Activated CD8-positive, alpha-beta memory T cell treated with anti-CD3 and anti-CD28 coated beads, Interleukin-2, amount 50 U/mL, for 4 hours (primary cell): ENCODE measurements around the gene GNPTG.
A peak's percentile ranks its signal among the peaks of the same experiment; 100 is the strongest.

Source experiments
- DNase-seq: peaks from one replicate; pipeline ENCODE4 v3.0.0-alpha.2; 2020

Gene GNPTG

DNA sequence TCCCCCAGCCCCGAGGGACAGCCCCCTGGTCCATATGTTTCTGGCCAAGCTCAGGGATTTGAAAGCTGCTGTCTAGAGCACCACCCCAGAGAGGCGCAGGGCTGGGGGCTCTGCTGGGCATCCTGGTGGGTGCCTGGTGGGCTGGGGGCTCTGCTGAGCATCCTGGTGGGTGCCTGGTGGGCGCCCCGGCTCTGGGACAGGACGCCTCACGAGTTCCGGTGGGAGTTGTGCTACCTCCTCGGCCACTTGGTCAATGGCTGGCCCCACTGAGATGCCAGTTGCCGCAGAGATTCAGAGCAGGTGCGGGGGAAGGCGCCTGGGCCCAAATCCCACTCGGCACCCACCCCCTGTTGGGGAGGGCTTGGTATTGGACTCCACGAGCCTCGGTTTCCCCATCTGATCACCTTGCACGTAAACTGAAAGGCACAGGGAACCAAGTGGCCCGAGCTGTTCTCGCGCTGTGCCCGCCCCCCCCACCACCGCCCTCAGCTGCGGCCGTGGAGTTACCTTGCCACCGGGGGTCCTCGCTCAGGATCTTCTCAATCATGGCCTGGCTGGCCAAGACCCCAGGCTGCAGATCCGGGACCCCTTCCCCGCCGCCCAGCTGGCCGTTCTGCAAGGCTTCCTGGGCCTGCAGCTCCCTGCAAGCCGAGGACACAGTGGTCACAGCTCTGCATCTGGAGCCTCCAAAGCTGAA is 49.5 kb downstream of the GNPTG start:
- no peak for DNase-seq

DNA sequence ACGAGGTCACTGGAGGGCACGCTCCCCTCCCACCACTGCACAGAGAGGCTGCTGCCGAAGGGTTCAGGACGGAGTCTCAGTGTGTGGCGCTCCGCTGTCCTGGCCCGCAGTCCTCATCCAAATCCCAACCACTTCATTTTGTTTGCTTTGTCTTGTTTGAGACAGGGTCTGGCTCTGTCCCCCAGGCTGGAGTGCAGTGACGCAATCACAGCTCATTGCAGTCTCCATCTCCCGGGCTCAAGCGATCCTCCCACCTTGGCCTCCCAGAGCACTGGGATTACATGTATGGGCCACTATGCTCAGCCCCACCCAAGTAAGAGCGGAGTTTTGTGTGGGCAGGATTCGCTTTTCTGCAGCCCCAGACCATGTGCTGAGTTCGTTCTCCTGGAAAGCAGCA is 50.0 kb downstream of the GNPTG start:
- DNase-seq = no peak

DNA sequence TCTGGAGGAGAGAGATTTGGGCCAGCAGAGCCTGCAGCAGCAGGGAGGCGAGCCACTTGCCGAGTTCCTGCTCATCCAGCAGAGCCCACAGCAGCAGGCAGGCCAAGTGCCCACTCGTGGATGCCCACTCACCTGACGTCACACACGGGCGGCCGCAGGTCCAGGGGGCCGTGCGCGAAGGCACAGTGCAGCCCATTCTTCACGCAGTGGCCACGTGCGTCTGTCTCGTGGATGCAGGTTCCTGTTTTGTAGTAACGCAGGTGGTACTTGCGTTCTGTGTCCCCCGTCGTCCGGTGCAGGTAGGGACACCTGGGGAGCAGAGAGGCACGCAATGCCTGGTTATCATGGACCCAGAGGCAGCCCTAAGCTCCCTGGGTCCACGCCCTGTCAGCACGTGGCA is 51.3 kb downstream of the GNPTG start:
- no peak for DNase-seq

DNA sequence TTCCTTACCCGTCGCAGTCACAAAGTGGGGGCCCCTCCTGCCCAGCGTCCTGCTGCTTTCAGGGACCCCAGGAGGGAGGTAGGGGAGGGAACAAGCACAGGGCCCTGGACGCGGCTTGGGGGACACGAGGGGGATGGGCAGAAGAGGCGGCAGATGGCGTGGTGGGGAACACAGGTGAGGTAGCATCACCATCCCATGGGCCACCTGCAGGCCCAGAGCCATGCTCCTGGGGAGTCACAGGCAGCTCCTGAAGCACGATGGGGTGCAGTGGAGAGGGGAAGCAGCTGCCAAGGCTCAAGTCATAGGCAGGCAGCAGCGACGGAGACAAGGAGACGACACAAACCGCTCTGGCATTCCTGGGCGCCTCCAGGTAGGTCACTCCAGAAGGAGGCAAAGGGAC is 52.0 kb downstream of the GNPTG start:
- no peak for DNase-seq

DNA sequence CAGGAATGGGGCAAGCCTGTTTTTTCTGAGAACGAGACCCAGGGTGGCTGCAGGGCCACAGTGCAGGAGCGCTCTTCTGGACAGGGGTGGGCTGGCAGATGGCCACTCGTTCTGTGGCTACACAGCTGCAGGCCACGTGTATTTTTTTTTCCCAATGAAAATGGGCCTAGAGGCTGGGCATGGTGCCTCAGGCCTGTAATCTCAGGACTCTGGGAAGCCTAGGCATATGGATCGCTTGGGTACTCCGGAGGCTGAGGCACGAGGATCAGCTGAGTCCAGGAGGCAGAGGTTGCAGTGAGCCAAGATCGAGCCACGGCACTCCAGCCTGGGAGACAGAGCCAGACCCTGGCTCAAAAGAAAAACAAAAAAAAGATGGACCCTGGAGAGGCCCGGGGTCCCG is 56.0 kb downstream of the GNPTG start:
- no peak for DNase-seq

DNA sequence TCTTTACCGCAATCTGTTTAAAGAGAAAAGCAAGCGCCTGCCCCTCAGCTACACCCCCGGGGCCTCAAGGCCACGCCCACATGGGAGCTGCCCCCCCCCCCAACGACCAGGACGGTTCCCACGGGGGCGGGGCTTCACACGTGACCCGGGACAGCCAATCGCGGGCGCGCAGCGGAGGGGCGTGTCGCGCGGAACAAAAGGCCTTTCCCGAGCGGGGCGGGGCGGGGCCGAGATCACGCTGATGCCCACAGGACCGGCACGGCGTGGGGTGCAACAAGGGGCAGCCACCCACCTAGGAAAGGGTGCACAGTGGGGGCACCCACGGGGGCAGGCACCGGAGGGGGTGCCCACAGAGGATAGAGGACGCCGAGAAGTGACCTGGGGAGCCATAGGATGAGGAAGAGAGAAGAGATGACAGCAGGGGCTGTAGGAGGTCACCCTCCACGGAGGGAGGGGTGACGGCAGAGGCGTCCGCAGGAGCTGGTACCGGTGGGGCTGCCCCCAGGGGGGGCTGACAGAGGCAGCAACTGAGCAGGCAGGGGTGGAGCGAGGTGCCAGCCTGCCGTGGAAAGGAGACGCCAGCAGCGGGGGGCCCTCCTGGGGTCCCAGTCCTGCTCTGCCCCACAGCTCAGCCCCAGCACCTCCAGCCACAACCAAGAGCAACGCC is 56.6 kb downstream of the GNPTG start:
- peak; percentile 98 for DNase-seq

DNA sequence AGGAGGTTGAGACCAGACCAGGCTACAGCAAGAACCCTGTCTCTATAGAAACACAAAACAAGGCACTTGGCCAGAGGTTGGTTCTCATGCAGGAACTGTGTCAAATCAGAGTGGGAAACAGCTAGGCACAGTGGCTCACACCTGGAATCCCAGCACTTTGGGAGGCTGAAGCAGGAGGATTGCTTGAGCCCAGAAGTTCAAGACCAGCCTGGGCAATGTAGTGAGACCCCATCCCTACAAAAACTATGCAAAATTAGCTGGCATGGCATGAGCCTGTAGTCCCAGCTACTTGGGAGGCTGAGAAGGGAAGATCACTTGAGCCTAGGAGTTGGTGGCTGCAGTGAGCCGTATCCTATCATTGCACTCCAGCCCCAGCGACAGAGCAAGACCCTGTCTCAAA is 61.1 kb downstream of the GNPTG start:
- no peak for DNase-seq
